HepG2 (cell line): ENCODE measurements around the gene TRAPPC1. TPM values are rescaled to one million over a fixed set of nuclear protein-coding genes. Genes with fewer than 3 reads are reported as not detected.

Experiments used
- CREB1 ChIP-seq, 2 experiments: fragments of 450-650 bp in 1 of 2; IDR thresholded peaks; 2 replicates each; pipeline ENCODE4 v1.6.1; 2016 to 2017; ENCODE audit warnings: control low read depth in 1 of 2, mild to moderate bottlenecking in 1 of 2, missing compliant biosample characterization in 1 of 2, missing genetic modification characterization in 1 of 2
- HMGXB3 ChIP-seq: sonication (generic); formaldehyde crosslinking; IDR thresholded peaks from 2 replicates; pipeline ENCODE4 v1.4.0; 2020; ENCODE audit warnings: missing genetic modification reagents, borderline replicate concordance
- IRX3 ChIP-seq: sonication (generic); formaldehyde crosslinking; IDR thresholded peaks from 2 replicates; pipeline ENCODE4 v1.8.1; 2023; ENCODE audit warnings: mild to moderate bottlenecking, low read depth, missing genetic modification reagents, borderline replicate concordance
- MTA3 ChIP-seq: sonication (generic); formaldehyde crosslinking; IDR thresholded peaks from 2 replicates; pipeline ENCODE4 v1.4.0; 2020; ENCODE audit warnings: missing genetic modification reagents
- MTF1 ChIP-seq: sonication (generic); formaldehyde crosslinking; IDR thresholded peaks from 2 replicates; pipeline ENCODE4 v1.5.0; 2020; ENCODE audit warnings: missing genetic modification reagents
- PRDM15 ChIP-seq: sonication (generic); formaldehyde crosslinking; IDR thresholded peaks from 2 replicates; pipeline ENCODE4 v1.4.0; 2020; ENCODE audit warnings: missing genetic modification reagents
- RELA ChIP-seq: sonication (generic); formaldehyde crosslinking; IDR thresholded peaks from 2 replicates; pipeline ENCODE4 v1.4.0; 2020; ENCODE audit warnings: missing genetic modification reagents
- SATB2 ChIP-seq: sonication (generic); formaldehyde crosslinking; IDR thresholded peaks from 2 replicates; pipeline ENCODE4 v1.5.0; 2020; ENCODE audit warnings: missing genetic modification reagents
- ZBTB46 ChIP-seq: sonication (generic); formaldehyde crosslinking; IDR thresholded peaks from 2 replicates; pipeline ENCODE4 v1.4.0; 2020; ENCODE audit warnings: mild to moderate bottlenecking, missing genetic modification reagents, borderline replicate concordance
- ZFYVE20 ChIP-seq: sonication (generic); formaldehyde crosslinking; IDR thresholded peaks from 2 replicates; pipeline ENCODE4 v1.8.0; 2023; ENCODE audit warnings: low read depth, mild to moderate bottlenecking, moderate library complexity, missing genetic modification reagents, borderline replicate concordance
- ZNF180 ChIP-seq: sonication (generic); formaldehyde crosslinking; IDR thresholded peaks from 2 replicates; pipeline ENCODE4 v1.4.0; 2020; ENCODE audit warnings: low read depth, missing genetic modification reagents, borderline replicate concordance
- ZNF207 ChIP-seq: fragments of 450-650 bp; IDR thresholded peaks from 2 replicates; pipeline ENCODE4 v1.6.1; 2016; ENCODE audit warnings: antibody characterized with exemption, borderline replicate concordance
- ZNF280D ChIP-seq: sonication (generic); formaldehyde crosslinking; IDR thresholded peaks from 2 replicates; pipeline ENCODE4 v1.5.1; 2020; ENCODE audit warnings: mild to moderate bottlenecking, missing genetic modification reagents
- ZNF549 ChIP-seq: sonication (generic); formaldehyde crosslinking; IDR thresholded peaks from 2 replicates; pipeline ENCODE4 v1.5.0; 2020; ENCODE audit warnings: missing genetic modification reagents
- ZNF570 ChIP-seq: sonication (generic); formaldehyde crosslinking; IDR thresholded peaks from 2 replicates; pipeline ENCODE4 v1.4.0; 2020; ENCODE audit warnings: mild to moderate bottlenecking, missing genetic modification reagents, borderline replicate concordance
- polyA plus RNA-seq, 8 experiments: library from polyadenylated mRNA; depleted of rRNA in 3 of 8; stranded (reverse) in 7 of 8; unstranded in 1 of 8; fragments of >200 nt; fragmentation: Illumina TruSeq in 4 of 8; extraction: Trizol in 4 of 8; gene quantifications; 2 replicates each; pipeline versions ENCODE4 v1.2.1 to v1.2.3, GENCODE V29; 2011 to 2016; ENCODE audit warnings: low read depth in 4 of 8, missing spikeins in 1 of 8, mixed read lengths in 1 of 8; ENCODE audit not compliant: insufficient read depth in 1 of 8
- total RNA-seq, 5 experiments: library from RNA; depleted of rRNA; stranded (reverse); fragments of >200 nt; fragmentation: Illumina TruSeq; extraction: Trizol; gene quantifications; 2 replicates each; pipeline ENCODE4 v1.2.3, GENCODE V29; 2016; ENCODE audit warnings: low read depth in 1 of 5

Gene TRAPPC1
- total and polyA plus RNA-seq, 2 of the 13 experiments (the other 11 are each of a cell fraction or from before 2014, with no cell fraction given) = 28.1 to 44.9 TPM

- TF ChIP-seq HMGXB3 (CRISPR knock-in tag) (no peak), ZNF280D (CRISPR knock-in tag) (no peak), ZNF549 (CRISPR knock-in tag) (no peak), RELA (CRISPR knock-in tag) (no peak), MTA3 (CRISPR knock-in tag) (no peak), ZNF207 (0 out of 2 replicates have a peak, but pooled peaks have one; percentile 69), ZNF180 (CRISPR knock-in tag) (no peak), ZNF570 (CRISPR knock-in tag) (no peak), ZBTB46 (0 out of 2 replicates have a peak, but pooled peaks have one; percentile 52), SATB2 (no peak), CREB1 (IDR thresholded peaks at IDR 0.05) (peak; percentile 100), CREB1 (CRISPR knock-in tag; IDR thresholded peaks at IDR 0.05) (peak; percentile 96), IRX3 (CRISPR knock-in tag) (no peak), ZFYVE20 (CRISPR knock-in tag) (no peak), PRDM15 (CRISPR knock-in tag) (peak; percentile 56), MTF1 (CRISPR knock-in tag) (no peak)
Observed at GRCh38 chr17:7931709-7932482, at the start of gene TRAPPC1, which contains the start of gene CNTROB (continued).
